Measurements from ENCODE around the gene CDHR5.

CDHR5 gene

GRCh38 chr11:605286-606129, 19.2 kb downstream of the CDHR5 start:
- no peak overlapping the region for H3K4me3 ChIP-seq (ENCODE audit: low read depth, low read length)
- no peak for TF ChIP-seq CTCF (IDR thresholded peaks at IDR 0.05; ENCODE audit: low read depth, low read length)

GRCh38 chr11:603154-603553, 21.6 kb downstream of the CDHR5 start:
- H3K4me3 ChIP-seq (ENCODE audit: low read depth, low read length) = no peak overlapping the region
- TF ChIP-seq CTCF (IDR thresholded peaks at IDR 0.05; ENCODE audit: low read depth, low read length) = no peak

GRCh38 chr11:601573-602245, 23.0 kb downstream of the CDHR5 start:
- no peak overlapping the region for H3K4me3 ChIP-seq (ENCODE audit: low read depth, low read length)
- no peak for TF ChIP-seq CTCF (IDR thresholded peaks at IDR 0.05; ENCODE audit: low read depth, low read length)

- H3K4me3 ChIP-seq (ENCODE audit: low read depth, low read length) = no peak overlapping the region
- TF ChIP-seq CTCF (IDR thresholded peaks at IDR 0.05; ENCODE audit: low read depth, low read length) = no peak
These were observed 26.6 kb downstream of the CDHR5 start for GRCh38 chr11:598005-598680.

GRCh38 chr11:597166-597725, 27.5 kb downstream of the CDHR5 start:
- no peak overlapping the region for H3K4me3 ChIP-seq (ENCODE audit: low read depth, low read length)
- no peak for TF ChIP-seq CTCF (IDR thresholded peaks at IDR 0.05; ENCODE audit: low read depth, low read length)

GRCh38 chr11:596374-596773, 28.4 kb downstream of the CDHR5 start:
- no peak for TF ChIP-seq CTCF (IDR thresholded peaks at IDR 0.05; ENCODE audit: low read depth, low read length)
- H3K4me3 ChIP-seq (ENCODE audit: low read depth, low read length) = no peak overlapping the region
